GM23248 (cell line): Measurements from ENCODE around the gene ZNF747.

ENCODE experiments used
- EZH2 ChIP-seq: fragments of 200-600 bp; sonication (generic); IDR thresholded peaks from 2 replicates; pipeline ENCODE4 v1.6.1; 2018; ENCODE audit warnings: antibody characterized with exemption, mild to moderate bottlenecking; ENCODE audit not compliant: insufficient read depth, poor library complexity, severe bottlenecking
- EZH2phosphoT487 ChIP-seq: fragments of 200-600 bp; sonication (generic); IDR thresholded peaks from 2 replicates; pipeline ENCODE4 v1.6.1; 2018; ENCODE audit warnings: antibody characterized with exemption, moderate library complexity, mild to moderate bottlenecking, low read depth; ENCODE audit not compliant: insufficient read depth

GRCh38 chr16:30558789-30559377 lies 24.2 kb upstream of the ZNF747 start:
- TF ChIP-seq EZH2: no peak
- TF ChIP-seq EZH2phosphoT487: no peak
